Bone marrow (tissue), 2 donors: ENCODE results near the gene MAST4.

Experiments
- DNase-seq, 2 donors: peaks; one replicate each; lab custom pipeline; 2025; lab: John Stamatoyannopoulos, UW

The MAST4 gene

GRCh38 chr5:66810151-66810550, 214.0 kb downstream of the MAST4 start:
- no peak for DNase-seq

GRCh38 chr5:66810848-66811261, 214.7 kb downstream of the MAST4 start:
- DNase-seq: peak in 1 of 2 donors; percentile 42

- DNase-seq: no peak
Measured at GRCh38 chr5:66812291-66812690, 216.1 kb downstream of the MAST4 start.

- no peak for DNase-seq
Measured at GRCh38 chr5:66813306-66813705, 217.1 kb downstream of the MAST4 start.

GRCh38 chr5:66814146-66814991, 218.2 kb downstream of the MAST4 start:
- no peak for DNase-seq

- no peak for DNase-seq
Measured at GRCh38 chr5:66818304-66818934, 222.2 kb downstream of the MAST4 start.

GRCh38 chr5:66818935-66819328, 222.7 kb downstream of the MAST4 start:
- no peak for DNase-seq

GRCh38 chr5:66820630-66821207, 224.5 kb downstream of the MAST4 start:
- DNase-seq: no peak

GRCh38 chr5:66821688-66822429, 225.7 kb downstream of the MAST4 start:
- DNase-seq: peak in 1 of 2 donors; percentile 9

GRCh38 chr5:66822906-66823305, 226.7 kb downstream of the MAST4 start:
- peak in 1 of 2 donors; percentile 36 for DNase-seq

- no peak for DNase-seq
Measured at GRCh38 chr5:66824476-66824875, 228.3 kb downstream of the MAST4 start.

- no peak for DNase-seq
Measured at GRCh38 chr5:66826263-66826662, 230.1 kb downstream of the MAST4 start.

- no peak for DNase-seq
Measured at GRCh38 chr5:66826696-66827095, 230.5 kb downstream of the MAST4 start.

GRCh38 chr5:66828046-66828547, 231.9 kb downstream of the MAST4 start:
- no peak for DNase-seq

- DNase-seq: peak in 1 of 2 donors; percentile 69
Measured at GRCh38 chr5:66828548-66829357, 232.6 kb downstream of the MAST4 start.

- no peak for DNase-seq
Measured at GRCh38 chr5:66829358-66829674, 233.1 kb downstream of the MAST4 start.

GRCh38 chr5:66829826-66830225, 233.6 kb downstream of the MAST4 start:
- no peak for DNase-seq

GRCh38 chr5:66830636-66831035, 234.4 kb downstream of the MAST4 start:
- DNase-seq: no peak

- no peak for DNase-seq
Measured at GRCh38 chr5:66839636-66840185, 243.5 kb downstream of the MAST4 start.

GRCh38 chr5:66840511-66841013, 244.4 kb downstream of the MAST4 start:
- DNase-seq: peak in 1 of 2 donors; percentile 81

- DNase-seq: no peak
Measured at GRCh38 chr5:66841264-66841663, 245.1 kb downstream of the MAST4 start.
